H9 (cell line): ENCODE measurements around the gene NACA. TPM values are rescaled to one million over a fixed set of nuclear protein-coding genes. Genes with fewer than 3 reads are reported as not detected.

Experiments
- DNase-seq: peaks from one replicate; pipeline ENCODE4 v3.0.0-alpha.2; 2017
- H2AFZ ChIP-seq: one replicate; pipeline ENCODE4 v1.6.1; 2013; ENCODE audit warnings: mild to moderate bottlenecking, low read length, control low read depth, moderate library complexity
- H2AK5ac ChIP-seq: 2 replicates; pipeline ENCODE4 v1.6.1; 2013; ENCODE audit warnings: low read length, control low read depth, mixed read lengths; ENCODE audit not compliant: insufficient read length
- H2BK120ac ChIP-seq: one replicate; pipeline ENCODE4 v1.6.1; 2013; ENCODE audit warnings: low read depth, mild to moderate bottlenecking, low read length, control low read depth, inconsistent platforms; ENCODE audit not compliant: poor library complexity, severe bottlenecking
- H2BK12ac ChIP-seq: 2 replicates; pipeline ENCODE4 v1.6.1; 2013; ENCODE audit warnings: low read length, control low read depth, mixed read lengths, low read depth; ENCODE audit not compliant: insufficient read length
- H2BK15ac ChIP-seq: 2 replicates; pipeline ENCODE4 v1.6.1; 2013; ENCODE audit warnings: low read depth, low read length, control low read depth
- H2BK20ac ChIP-seq: one replicate; pipeline ENCODE4 v1.6.1; 2013; ENCODE audit warnings: low read depth, mild to moderate bottlenecking, low read length, control low read depth, inconsistent platforms; ENCODE audit not compliant: poor library complexity, severe bottlenecking
- H2BK5ac ChIP-seq: 2 replicates; pipeline ENCODE4 v1.6.1; 2013; ENCODE audit warnings: low read length, control low read depth, mixed read lengths; ENCODE audit not compliant: insufficient read length
- H3K14ac ChIP-seq: 2 replicates; pipeline ENCODE4 v1.6.1; 2013; ENCODE audit warnings: low read length, control low read depth; ENCODE audit not compliant: insufficient read depth
- H3K18ac ChIP-seq: 2 replicates; pipeline ENCODE4 v1.6.1; 2013; ENCODE audit warnings: low read depth, mild to moderate bottlenecking, mixed read lengths, low read length, control low read depth; ENCODE audit not compliant: insufficient read length
- H3K23ac ChIP-seq: 2 replicates; pipeline ENCODE4 v1.6.1; 2013; ENCODE audit warnings: low read length, control low read depth, mixed read lengths, low read depth; ENCODE audit not compliant: insufficient read length
- H3K23me2 ChIP-seq: 2 replicates; pipeline ENCODE4 v1.6.1; 2013; ENCODE audit warnings: low read depth, mild to moderate bottlenecking, mixed read lengths, low read length, control low read depth; ENCODE audit not compliant: insufficient read length, poor library complexity, severe bottlenecking
- H3K27ac ChIP-seq: 2 replicates; pipeline ENCODE4 v1.5.1; 2013; ENCODE audit warnings: low read length, control low read depth, mixed read lengths, low read depth; ENCODE audit not compliant: insufficient read length
- H3K27me3 ChIP-seq: 2 replicates; pipeline ENCODE4 v1.6.1; 2013; ENCODE audit warnings: low read length, control low read depth, inconsistent platforms; ENCODE audit not compliant: insufficient read depth
- H3K4ac ChIP-seq: 2 replicates; pipeline ENCODE4 v1.6.1; 2013; ENCODE audit warnings: low read depth, mild to moderate bottlenecking, control low read depth, inconsistent platforms, low read length, moderate library complexity
- H3K4me1 ChIP-seq: 2 replicates; pipeline ENCODE4 v1.6.1; 2013; ENCODE audit warnings: low read length, control low read depth, inconsistent platforms; ENCODE audit not compliant: insufficient read depth
- H3K4me2 ChIP-seq: 2 replicates; pipeline ENCODE4 v1.6.1; 2013; ENCODE audit warnings: low read length, control low read depth, mixed read lengths; ENCODE audit not compliant: insufficient read length, insufficient read depth
- H3K56ac ChIP-seq: 2 replicates; pipeline ENCODE4 v1.6.1; 2013; ENCODE audit warnings: low read depth, mild to moderate bottlenecking, mixed read lengths, low read length, control low read depth; ENCODE audit not compliant: insufficient read length
- H3K79me1 ChIP-seq: 2 replicates; pipeline ENCODE4 v1.6.1; 2013; ENCODE audit warnings: low read depth, mild to moderate bottlenecking, moderate library complexity, low read length, control low read depth, inconsistent platforms; ENCODE audit not compliant: insufficient read depth, poor library complexity, severe bottlenecking
- H3K79me2 ChIP-seq: 2 replicates; pipeline ENCODE4 v1.6.1; 2013; ENCODE audit warnings: low read length, control low read depth, inconsistent platforms; ENCODE audit not compliant: insufficient read depth
- H3K9ac ChIP-seq: 2 replicates; pipeline ENCODE4 v1.6.1; 2013; ENCODE audit warnings: low read length, control low read depth, mixed read lengths; ENCODE audit not compliant: insufficient read length; ENCODE audit errors: extremely low read depth
- H3K9me3 ChIP-seq: one replicate; pipeline ENCODE4 v1.6.1; 2013; ENCODE audit warnings: low read depth, low read length, inconsistent platforms; ENCODE audit not compliant: control insufficient read depth
- H3T11ph ChIP-seq: one replicate; pipeline ENCODE4 v1.6.1; 2013; ENCODE audit warnings: mild to moderate bottlenecking, low read length, control low read depth, inconsistent platforms
- H4K20me1 ChIP-seq: one replicate; pipeline ENCODE4 v1.6.1; 2013; ENCODE audit not compliant: control insufficient read depth, insufficient read length, insufficient read depth
- H4K5ac ChIP-seq: 2 replicates; pipeline ENCODE4 v1.6.1; 2013; ENCODE audit warnings: low read depth, mild to moderate bottlenecking, mixed read lengths, low read length, control low read depth; ENCODE audit not compliant: insufficient read length
- H4K8ac ChIP-seq: replicated peaks from 2 replicates; pipeline ENCODE4 v1.6.1; 2013; ENCODE audit warnings: low read length, control low read depth, mixed read lengths, low read depth; ENCODE audit not compliant: insufficient read length
- H4K91ac ChIP-seq: 2 replicates; pipeline ENCODE4 v1.6.1; 2013; ENCODE audit warnings: low read depth, mild to moderate bottlenecking, moderate library complexity, mixed read lengths, low read length, control low read depth; ENCODE audit not compliant: insufficient read length
- H3K27ac Mint-ChIP-seq, 3 experiments: 2 replicates in 2 of 3; 3 replicates in 1 of 3; pipeline ENCODE4 v1.8.0; 2020 to 2021; ENCODE audit warnings: mixed read lengths in 3 of 3, mild to moderate bottlenecking in 1 of 3, moderate library complexity in 1 of 3
- H3K27me3 Mint-ChIP-seq: 2 replicates; pipeline ENCODE4 v1.8.0; 2021; ENCODE audit warnings: low read depth, mild to moderate bottlenecking, moderate library complexity, mixed read lengths
- H3K36me3 Mint-ChIP-seq, 3 experiments: 2 replicates in 2 of 3; 3 replicates in 1 of 3; pipeline ENCODE4 v1.8.0; 2020 to 2021; ENCODE audit warnings: low read depth in 3 of 3, mixed read lengths in 3 of 3; ENCODE audit not compliant: insufficient read depth in 1 of 3
- H3K4me1 Mint-ChIP-seq, 2 experiments: 2 replicates each; pipeline ENCODE4 v1.8.0; 2020; ENCODE audit warnings: mixed read lengths in 2 of 2
- H3K4me3 Mint-ChIP-seq, 2 experiments: 2 replicates in 1 of 2; 3 replicates in 1 of 2; pipeline ENCODE4 v1.8.0; 2020 to 2021; ENCODE audit warnings: mild to moderate bottlenecking in 2 of 2, mixed read lengths in 2 of 2, moderate library complexity in 1 of 2
- H3K9me3 Mint-ChIP-seq, 2 experiments: 2 replicates in 1 of 2; 3 replicates in 1 of 2; pipeline ENCODE4 v1.8.0; 2020; ENCODE audit warnings: mild to moderate bottlenecking in 2 of 2, mixed read lengths in 2 of 2, moderate library complexity in 1 of 2
- CTCF ChIP-seq: fragments of 200-600 bp; sonication (generic); conservative IDR thresholded peaks from 3 replicates; pipeline ENCODE4 v1.8.0; 2021; ENCODE audit warnings: antibody characterized with exemption, mild to moderate bottlenecking
- WGBS: extraction: QIAGEN DNeasy Blood & Tissue Kit; methylation state at CpG from one replicate; pipeline ENCODE4 v1.1.7; 2013; ENCODE audit warnings: missing lambda C conversion rate, low lambda C conversion rate, mixed read lengths; ENCODE audit not compliant: insufficient read length; ENCODE audit errors: extremely low coverage; 5-methylcytosine and 5-hydroxymethylcytosine counted together
- total RNA-seq: library from RNA; stranded (reverse); gene quantifications from 2 replicates; pipeline ENCODE4 v1.2.1, GENCODE V29; 2021

The NACA gene
- total RNA-seq, 1 experiment from 2014 or later = 1,204 TPM

DNA sequence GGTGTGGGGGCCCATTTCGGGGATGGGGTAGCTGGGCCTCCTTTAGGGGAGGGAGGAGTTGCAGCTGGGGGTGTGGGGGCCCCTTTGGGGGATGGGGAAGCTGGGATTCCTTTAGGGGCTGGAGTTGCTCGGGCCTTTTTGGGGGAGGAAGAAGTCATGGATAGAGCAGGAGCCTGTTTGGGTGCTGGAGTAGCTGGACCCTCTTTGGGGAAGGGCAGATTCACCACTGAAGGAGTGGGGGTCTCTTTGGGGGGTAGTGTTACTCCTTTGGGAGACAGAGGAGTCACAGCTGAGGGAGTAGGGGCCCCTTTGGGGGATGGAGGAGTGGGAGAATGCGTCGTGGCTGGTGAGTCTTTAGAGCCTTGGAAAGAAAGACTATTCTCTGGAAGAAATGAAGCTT lies 6.5 kb downstream of the NACA start:
- peaks cover under 1% of the 10 kb centered on the region for H3K23me2 ChIP-seq
- no peaks in the 10 kb centered on the region for H3K27me3 Mint-ChIP-seq
- H3K9me3 Mint-ChIP-seq = no peaks in the 10 kb centered on the region
- no peak overlapping the region for H3K27ac ChIP-seq
- no peak overlapping the region for H3K4me2 ChIP-seq
- TF ChIP-seq CTCF = no peak
- H3T11ph ChIP-seq = no peak overlapping the region
- no peak overlapping the region for H2BK15ac ChIP-seq
- H3K9ac ChIP-seq = no peak overlapping the region
- H4K8ac ChIP-seq = no peak overlapping the region
- peaks cover 62 to 64% of the 10 kb centered on the region in 2 experiments for H3K4me1 Mint-ChIP-seq
- H4K20me1 ChIP-seq = no peaks in the 10 kb centered on the region
- no peak overlapping the region for H3K4ac ChIP-seq
- no peak overlapping the region for H4K5ac ChIP-seq
- no peak overlapping the region for H3K23ac ChIP-seq
- no peak overlapping the region for H2BK120ac ChIP-seq
- peak overlapping the region in 1 of 2 experiments; percentile 28; a peak in 1 of 5 replicates for H3K4me3 Mint-ChIP-seq
- DNase-seq = no peak
- no peak overlapping the region for H4K91ac ChIP-seq
- peaks cover 11% of the 10 kb centered on the region for H3K79me1 ChIP-seq
- H3K36me3 Mint-ChIP-seq = peaks cover 75 to 85% (median 82%) of the 10 kb centered on the region in 3 experiments
- H3K27ac Mint-ChIP-seq = peak overlapping the region; percentile 63 to 93 (median 74); a peak in 6 of 7 replicates
- peaks cover 40% of the 10 kb centered on the region; the same call in 1 of the 2 replicates for H3K79me2 ChIP-seq
- no peak overlapping the region for H2BK20ac ChIP-seq
- no peak overlapping the region for H2AFZ ChIP-seq
- no peak overlapping the region for H3K14ac ChIP-seq
- no peaks in the 10 kb centered on the region for H3K9me3 ChIP-seq
- peaks cover 10% of the 10 kb centered on the region for H3K4me1 ChIP-seq
- no peak overlapping the region for H2AK5ac ChIP-seq
- no peaks in the 10 kb centered on the region for H3K27me3 ChIP-seq
- no CpG with 5 or more reads among the region's 4 CpGs for WGBS
- no peak overlapping the region for H3K56ac ChIP-seq
- H3K18ac ChIP-seq = no peak overlapping the region
- no peak overlapping the region for H2BK12ac ChIP-seq
- no peak overlapping the region for H2BK5ac ChIP-seq
